BLaER1 treated with 17β-estradiol and CSF1 and Interleukin-3, amounts not matched to agents 10 nM and 100 nM (cell line): ENCODE measurements around the gene C20orf141.
A peak's percentile ranks its signal among the peaks of the same experiment; 100 is the strongest.

Experiments used
- H3K27ac ChIP-seq, 11 experiments: shearing (Covaris generic); formaldehyde crosslinking; 2 replicates each; pipeline ENCODE4 v1.8.1; 2022
- H3K27me3 ChIP-seq, 11 experiments: shearing (Covaris generic); formaldehyde crosslinking; 2 replicates each; pipeline ENCODE4 v1.8.1; 2022
- H3K36me3 ChIP-seq, 11 experiments: shearing (Covaris generic); formaldehyde crosslinking; 2 replicates each; pipeline ENCODE4 v1.8.1; 2022
- H3K4me1 ChIP-seq, 10 experiments: shearing (Covaris generic); formaldehyde crosslinking; 2 replicates each; pipeline ENCODE4 v1.8.1; 2022
- H3K4me2 ChIP-seq, 11 experiments: shearing (Covaris generic); formaldehyde crosslinking; 2 replicates each; pipeline ENCODE4 v1.8.1; 2022
- H3K4me3 ChIP-seq, 10 experiments: shearing (Covaris generic); formaldehyde crosslinking; 2 replicates each; pipeline ENCODE4 v1.8.1; 2022
- H3K9ac ChIP-seq, 11 experiments: shearing (Covaris generic); formaldehyde crosslinking; 2 replicates each; pipeline ENCODE4 v1.8.1; 2022
- H3K9me3 ChIP-seq, 11 experiments: shearing (Covaris generic); formaldehyde crosslinking; replicated peaks in 1 of 11; 2 replicates each; pipeline ENCODE4 v1.8.1; 2022
- H4K20me1 ChIP-seq, 11 experiments: shearing (Covaris generic); formaldehyde crosslinking; 2 replicates each; pipeline ENCODE4 v1.8.1; 2022
- Cebpa-rat ChIP-seq, 11 experiments: shearing (Covaris generic); IDR thresholded peaks; 2 replicates each; pipeline ENCODE4 v1.8.1; 2022

The C20orf141 gene

DNA sequence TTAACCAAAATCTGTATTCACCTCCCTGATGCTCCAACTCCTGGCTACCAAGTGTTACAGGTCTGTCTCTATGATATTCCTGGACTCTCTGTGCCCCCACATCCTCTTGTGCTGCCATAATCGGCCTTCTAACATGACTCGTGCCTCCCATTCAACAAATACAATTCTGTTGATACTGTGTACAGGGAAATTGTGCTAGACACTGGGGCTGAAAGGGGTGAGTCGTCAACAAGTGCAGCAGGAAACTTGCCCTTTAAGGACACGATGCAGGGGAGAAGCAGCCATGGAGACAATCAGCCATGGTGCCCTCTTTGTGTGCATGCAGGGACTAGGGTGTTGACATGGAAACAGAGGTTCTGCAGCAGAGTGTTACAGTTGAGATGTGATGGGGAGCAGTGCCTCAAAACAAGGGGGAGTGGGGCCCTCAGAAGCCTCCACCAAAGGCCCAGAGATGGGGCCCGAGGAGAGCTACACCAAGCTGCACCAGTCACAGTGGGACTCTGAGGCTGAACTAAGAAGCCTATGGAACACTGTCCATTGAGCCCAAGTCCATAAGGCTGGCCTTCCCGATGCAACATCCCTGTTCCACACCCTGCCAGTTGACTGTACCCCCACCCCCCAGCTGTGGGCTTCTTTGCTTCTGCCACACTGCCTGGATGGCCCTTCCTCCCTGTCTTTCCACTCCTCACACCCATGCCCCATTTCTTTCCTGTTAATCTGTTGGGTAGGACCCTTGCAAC is 22.6 kb downstream of the C20orf141 start:
- H3K9ac ChIP-seq, result no peak overlapping the region
- peak overlapping the region; percentile 68 to 95 (median 88) for H3K4me2 ChIP-seq
- H3K36me3 ChIP-seq, result no peaks in the 10 kb centered on the region; a peak in 4 of 22 replicates

DNA sequence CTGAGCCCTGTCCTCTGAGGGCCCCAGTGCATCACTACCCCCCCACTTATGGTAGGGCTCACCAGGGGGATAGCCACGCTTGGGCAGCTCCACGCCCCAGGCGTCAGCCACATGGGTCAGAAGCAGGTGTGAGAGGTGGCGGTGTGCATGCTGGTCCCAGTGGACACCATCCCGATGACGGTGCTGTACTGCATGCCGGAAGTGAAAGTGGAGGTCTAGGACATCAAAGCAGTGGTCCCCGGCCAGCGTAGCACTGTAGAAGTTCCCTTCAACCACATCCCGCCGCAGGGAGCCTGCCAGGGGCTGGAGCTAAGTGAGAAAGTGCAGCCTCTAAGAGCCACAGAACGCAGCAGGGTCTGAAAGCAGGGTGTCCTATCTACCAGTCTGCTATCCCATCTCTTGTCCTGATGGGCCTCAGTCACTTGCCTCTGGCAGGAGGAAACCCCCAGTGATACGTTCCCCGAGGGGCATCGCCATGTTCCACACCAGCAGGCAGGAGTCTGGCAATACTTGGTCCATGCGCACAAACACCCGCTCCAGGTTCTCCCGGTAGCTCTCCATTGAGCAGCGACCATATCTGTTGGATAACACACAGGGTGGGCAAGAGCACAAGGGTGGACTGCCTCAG is 23.5 kb downstream of the C20orf141 start:
- H3K9ac ChIP-seq, result peak overlapping the region in 4 of 11 experiments; percentile 17 to 52 (median 46); a peak in 9 of 22 replicates
- peak overlapping the region in 3 of 10 experiments; percentile 1 to 27 (median 18); a peak in 1 of 20 replicates for H3K4me3 ChIP-seq
- no peaks in the 10 kb centered on the region; a peak in 2 of 22 replicates for H4K20me1 ChIP-seq
- no peaks in the 10 kb centered on the region for H3K9me3 ChIP-seq
- no peak for TF ChIP-seq Cebpa-rat (IDR thresholded peaks at IDR 0.05)
- peaks cover 39 to 63% (median 42%) of the 10 kb centered on the region in 10 experiments for H3K4me1 ChIP-seq
- H3K27me3 ChIP-seq, result no peaks in the 10 kb centered on the region
- peak overlapping the region in 5 of 11 experiments; percentile 32 to 55 (median 45); a peak in 7 of 22 replicates for H3K27ac ChIP-seq
- peak overlapping the region; percentile 68 to 95 (median 88) for H3K4me2 ChIP-seq
- peaks cover 0 to 3% (median 0%) of the 10 kb centered on the region in 11 experiments; a peak in 5 of 22 replicates for H3K36me3 ChIP-seq

More for the DNA sequence above, 22.6 kb downstream of the C20orf141 start:
- Histone ChIP-seq H3K9me3 (no peaks in the 10 kb centered on the region), H3K4me3 (no peak overlapping the region), H3K4me1 (peaks cover 40 to 71% (median 45%) of the 10 kb centered on the region in 10 experiments), H3K27ac (peak overlapping the region in 2 of 11 experiments; percentile 15 to 53; a peak in 1 of 22 replicates), H3K27me3 (no peaks in the 10 kb centered on the region), H4K20me1 (no peaks in the 10 kb centered on the region)
- TF ChIP-seq Cebpa-rat (IDR thresholded peaks at IDR 0.05), result no peak

DNA sequence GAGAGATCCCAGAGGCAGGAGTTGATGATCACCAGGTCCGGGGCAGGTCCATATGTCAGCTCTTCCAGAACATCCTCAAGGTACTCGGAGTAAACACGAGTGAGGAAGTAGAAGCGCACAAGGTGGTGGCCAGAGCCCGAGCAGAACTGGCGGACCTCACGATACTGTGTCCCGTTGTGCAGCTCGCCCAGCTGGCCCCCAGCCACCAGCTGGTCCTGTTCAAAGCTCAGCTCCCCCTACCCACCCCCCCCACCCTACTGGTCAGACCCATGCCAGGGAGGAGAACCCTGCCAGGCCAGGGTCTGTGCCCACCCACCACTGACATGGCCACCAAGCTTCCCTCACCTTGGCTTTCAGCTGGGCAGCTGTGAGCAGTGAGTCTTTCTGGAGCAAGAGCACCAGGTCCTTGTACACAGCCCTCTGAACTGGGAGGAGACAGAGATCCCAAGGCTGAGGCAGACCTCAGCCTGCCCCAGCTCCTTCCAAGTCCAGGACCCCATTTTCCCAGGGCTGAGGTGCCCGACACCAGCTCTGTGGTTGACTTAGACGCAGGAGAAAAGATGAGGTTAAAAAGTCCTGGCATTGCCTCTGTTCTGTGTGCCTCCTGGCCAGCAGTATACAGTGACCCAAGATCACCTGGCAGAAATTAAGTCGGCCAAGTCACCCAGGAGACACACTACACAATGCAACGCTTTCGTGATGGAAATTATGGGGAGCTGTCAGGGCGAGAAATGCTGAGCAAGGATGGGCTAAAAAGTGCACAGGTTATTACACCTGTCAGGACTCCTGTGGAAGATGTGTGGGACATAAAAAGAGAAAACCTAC is 24.3 kb downstream of the C20orf141 start:
- 0 out of 20 replicates have a peak overlapping the region, but pooled peaks of 3 of the 10 experiments have one; percentile 1 to 27 (median 18) for H3K4me3 ChIP-seq
- no peak for TF ChIP-seq Cebpa-rat (IDR thresholded peaks at IDR 0.05)
- peaks cover 0 to 6% (median 0%) of the 10 kb centered on the region in 11 experiments; a peak in 4 of 22 replicates for H4K20me1 ChIP-seq
- H3K4me2 ChIP-seq, result peak overlapping the region; percentile 85 to 95 (median 89)
- peak overlapping the region in 6 of 11 experiments; percentile 32 to 97 (median 49); a peak in 7 of 22 replicates for H3K27ac ChIP-seq
- H3K9ac ChIP-seq, result peak overlapping the region in 4 of 11 experiments; percentile 17 to 52 (median 46); a peak in 6 of 22 replicates
- no peaks in the 10 kb centered on the region for H3K9me3 ChIP-seq
- peaks cover 39 to 55% (median 42%) of the 10 kb centered on the region in 10 experiments for H3K4me1 ChIP-seq
- H3K36me3 ChIP-seq, result peaks cover 0 to 10% (median 0%) of the 10 kb centered on the region in 11 experiments; a peak in 5 of 22 replicates
- no peaks in the 10 kb centered on the region for H3K27me3 ChIP-seq

DNA sequence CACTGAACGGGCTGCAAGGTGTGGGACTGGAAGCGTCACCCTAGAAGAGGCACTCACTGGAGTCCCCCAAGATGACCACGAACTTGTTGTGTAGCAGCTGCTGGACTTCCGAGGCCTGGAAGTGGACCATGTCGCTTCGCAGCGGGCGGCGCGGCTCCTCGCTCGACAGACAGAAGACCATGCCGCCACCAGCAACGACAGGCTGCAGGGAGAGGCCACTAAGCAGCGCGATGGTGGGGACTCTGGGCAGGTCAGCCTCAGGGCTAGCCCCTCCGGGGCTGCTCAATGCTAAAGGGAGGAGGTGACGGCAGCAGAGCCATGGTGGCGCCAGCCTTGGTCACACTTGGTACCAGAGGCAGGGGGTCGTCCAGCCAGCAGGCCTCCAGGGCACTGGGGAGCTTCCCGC is 24.9 kb downstream of the C20orf141 start:
- H3K4me3 ChIP-seq, result peak overlapping the region; percentile 70 to 89 (median 80)
- H4K20me1 ChIP-seq, result peaks cover 0 to 9% (median 0%) of the 10 kb centered on the region in 11 experiments; a peak in 4 of 22 replicates
- H3K27me3 ChIP-seq, result no peaks in the 10 kb centered on the region
- H3K9me3 ChIP-seq, result no peaks in the 10 kb centered on the region
- peaks cover 39 to 48% (median 42%) of the 10 kb centered on the region in 10 experiments for H3K4me1 ChIP-seq
- TF ChIP-seq Cebpa-rat (IDR thresholded peaks at IDR 0.05), result no peak
- peak overlapping the region in 9 of 11 experiments; percentile 79 to 93 (median 88); a peak in 17 of 22 replicates for H3K9ac ChIP-seq
- peak overlapping the region; percentile 86 to 98 (median 94); a peak in 21 of 22 replicates for H3K27ac ChIP-seq
- peaks cover 0 to 13% (median 0%) of the 10 kb centered on the region in 11 experiments; a peak in 5 of 22 replicates for H3K36me3 ChIP-seq
- H3K4me2 ChIP-seq, result peak overlapping the region; percentile 85 to 95 (median 89)

DNA sequence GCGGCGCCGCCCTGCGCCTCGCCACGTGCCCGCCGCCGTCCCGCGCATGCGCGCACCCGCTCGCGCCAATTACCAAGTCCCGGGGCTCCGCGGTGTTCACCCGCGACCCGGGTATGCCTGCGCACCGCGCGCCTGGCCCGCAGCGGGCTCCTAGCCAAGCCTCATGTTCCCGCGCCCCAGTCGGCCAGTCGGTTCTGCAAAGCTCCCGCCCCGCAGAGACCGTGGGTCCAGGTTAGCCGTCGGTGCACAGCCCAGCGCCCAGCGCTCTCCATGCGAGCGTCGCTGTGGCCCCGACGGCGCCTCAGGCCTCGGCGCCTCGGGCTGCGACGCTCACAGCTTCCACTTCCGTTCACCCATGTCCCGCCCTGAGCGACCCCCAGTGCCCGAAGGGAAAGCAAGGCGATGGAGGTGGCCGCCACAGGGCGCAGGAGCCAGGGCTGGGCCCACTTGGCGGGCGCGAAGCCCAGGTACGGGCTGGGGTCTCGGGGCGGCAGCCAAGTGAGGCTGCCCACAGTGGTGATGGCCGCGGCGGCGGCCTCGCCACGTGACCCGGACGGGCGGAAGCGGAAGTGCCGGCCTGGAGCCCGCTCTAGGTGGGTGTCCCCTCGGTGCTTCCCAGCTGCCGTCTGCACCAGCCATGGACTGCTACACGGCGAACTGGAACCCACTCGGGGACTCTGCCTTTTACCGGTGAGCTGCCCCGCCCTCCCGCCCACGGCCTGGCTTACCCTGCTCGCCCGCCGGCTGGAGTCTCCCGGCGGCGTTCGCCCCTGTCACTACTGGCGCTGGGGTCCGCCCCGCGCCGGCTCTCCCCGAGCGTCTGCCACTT is 25.6 kb downstream of the C20orf141 start, which contains the start of the genes PCED1A and VPS16:
Gene PCED1A (minus strand): TSS at position 518 of the 829 bp plus-strand sequence. CDS start 743 bp downstream, outside the sequence.
Gene VPS16 (plus strand): TSS at position 608 of the 829 bp plus-strand sequence. CDS start 30 bp downstream, at position 638.
- peak within 1 kb of the TSS; percentile 86 to 98 (median 94) for H3K27ac ChIP-seq
- peaks cover 39 to 48% (median 42%) of the 10 kb centered on the region in 10 experiments for H3K4me1 ChIP-seq
- peak within 1 kb of the TSS; percentile 86 to 95 (median 91) for H3K4me2 ChIP-seq
- peak within 1 kb of the TSS; percentile 70 to 89 (median 80) for H3K4me3 ChIP-seq
- no peak for TF ChIP-seq Cebpa-rat (IDR thresholded peaks at IDR 0.05)
- no peaks in the 10 kb centered on the region for H3K27me3 ChIP-seq
- peaks cover 0 to 13% (median 0%) of the 10 kb centered on the region in 11 experiments; a peak in 5 of 22 replicates for H3K36me3 ChIP-seq
- H3K9ac ChIP-seq, result peak within 1 kb of the TSS; percentile 76 to 93 (median 88)
- H4K20me1 ChIP-seq, result peaks cover 0 to 9% (median 0%) of the 10 kb centered on the region in 11 experiments; a peak in 4 of 22 replicates
- no peaks in the 10 kb centered on the region for H3K9me3 ChIP-seq

DNA sequence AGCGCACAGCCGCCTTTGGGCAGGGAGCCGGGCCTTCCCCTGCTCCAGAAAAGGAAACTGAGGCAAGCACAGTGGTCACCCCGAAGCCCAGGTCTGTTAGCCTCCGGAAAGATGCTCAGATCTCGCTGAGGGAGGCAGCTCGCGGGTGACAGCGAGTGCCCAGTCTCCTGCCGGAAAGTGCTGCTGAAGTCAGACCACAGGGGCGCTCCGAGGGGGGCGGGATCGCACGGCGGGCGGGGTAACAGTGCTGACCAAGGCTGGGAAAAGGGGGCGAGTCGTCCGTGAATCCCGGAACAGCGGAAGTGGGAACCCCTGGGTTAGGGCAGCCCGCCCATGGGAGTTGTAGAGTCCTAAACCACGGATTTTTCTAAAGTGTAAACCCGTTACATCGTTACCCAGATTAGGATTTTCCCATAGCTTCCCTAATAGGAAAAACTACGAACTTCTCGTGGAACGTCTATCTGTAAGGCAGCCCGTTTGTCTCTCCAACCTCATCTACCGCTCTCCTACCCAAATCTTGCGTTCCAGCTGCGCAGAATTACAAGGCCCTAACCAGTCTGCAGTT is 26.3 kb downstream of the C20orf141 start:
- no peak for TF ChIP-seq Cebpa-rat (IDR thresholded peaks at IDR 0.05)
- H3K9ac ChIP-seq, result peak overlapping the region; percentile 76 to 93 (median 88)
- H3K27me3 ChIP-seq, result no peaks in the 10 kb centered on the region
- peak overlapping the region; percentile 70 to 89 (median 80) for H3K4me3 ChIP-seq
- H3K4me2 ChIP-seq, result peak overlapping the region; percentile 79 to 94 (median 91)
- H3K9me3 ChIP-seq, result no peaks in the 10 kb centered on the region
- H3K36me3 ChIP-seq, result peaks cover 0 to 13% (median 0%) of the 10 kb centered on the region in 11 experiments; a peak in 2 of 22 replicates
- peaks cover 39 to 48% (median 42%) of the 10 kb centered on the region in 10 experiments for H3K4me1 ChIP-seq
- peak overlapping the region; percentile 40 to 98 (median 93); a peak in 21 of 22 replicates for H3K27ac ChIP-seq
- peaks cover 0 to 9% (median 0%) of the 10 kb centered on the region in 11 experiments; a peak in 4 of 22 replicates for H4K20me1 ChIP-seq

DNA sequence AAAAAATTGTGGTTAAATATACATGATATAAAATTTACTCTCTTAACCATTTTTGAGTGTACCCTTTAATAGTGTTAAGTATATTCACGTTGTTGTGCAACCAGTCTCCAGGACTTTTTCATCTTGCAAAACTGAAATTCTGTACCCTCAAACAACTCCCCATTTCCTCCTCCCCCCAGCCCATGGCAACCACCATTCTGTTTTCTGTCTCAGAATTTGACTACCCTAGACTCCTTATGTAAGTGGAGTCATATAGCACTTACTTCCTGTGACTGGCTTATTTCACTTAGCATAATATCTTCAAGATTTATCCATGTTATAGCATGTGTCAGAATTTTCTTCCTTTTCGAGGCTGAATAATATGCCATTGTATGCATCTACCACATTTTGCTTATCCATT is 30.8 kb downstream of the C20orf141 start:
- Histone ChIP-seq H3K4me2 (no peak overlapping the region), H3K9ac (no peak overlapping the region), H3K4me1 (peaks cover 8 to 12% (median 9%) of the 10 kb centered on the region in 10 experiments), H3K4me3 (no peak overlapping the region), H4K20me1 (peaks cover 0 to 21% (median 0%) of the 10 kb centered on the region in 11 experiments; a peak in 4 of 22 replicates), H3K27me3 (no peaks in the 10 kb centered on the region), H3K27ac (no peak overlapping the region), H3K36me3 (peaks cover 0 to 28% (median 5%) of the 10 kb centered on the region in 11 experiments; a peak in 6 of 22 replicates), H3K9me3 (no peaks in the 10 kb centered on the region)
- TF ChIP-seq Cebpa-rat (IDR thresholded peaks at IDR 0.05), result no peak
